ENCODE measurements around the gene FGF14.

FGF14 gene

GRCh38 chr13:102361113-102361512, 40.7 kb downstream of the FGF14 start:
- no peak for DNase-seq

- DNase-seq = no peak
Measured at GRCh38 chr13:102359264-102359663, 42.6 kb downstream of the FGF14 start.

- DNase-seq = no peak
Measured at GRCh38 chr13:102355251-102355650, 46.6 kb downstream of the FGF14 start.

- DNase-seq = no peak
Measured at GRCh38 chr13:102354011-102354410, 47.8 kb downstream of the FGF14 start.

GRCh38 chr13:102351521-102351920, 50.3 kb downstream of the FGF14 start:
- DNase-seq = no peak

GRCh38 chr13:102347490-102347889, 54.4 kb downstream of the FGF14 start:
- DNase-seq = no peak

GRCh38 chr13:102346769-102347168, 55.1 kb downstream of the FGF14 start:
- DNase-seq = no peak

- DNase-seq = no peak
Measured at GRCh38 chr13:102344410-102344809, 57.4 kb downstream of the FGF14 start.

- no peak for DNase-seq
Measured at GRCh38 chr13:102333320-102334198, 68.3 kb downstream of the FGF14 start.

GRCh38 chr13:102328909-102329308, 72.9 kb downstream of the FGF14 start:
- no peak for DNase-seq

- DNase-seq = no peak
Measured at GRCh38 chr13:102327119-102327617, 74.7 kb downstream of the FGF14 start.

GRCh38 chr13:102326381-102327118, 75.3 kb downstream of the FGF14 start:
- DNase-seq = no peak

- DNase-seq = no peak
Measured at GRCh38 chr13:102325321-102325720, 76.5 kb downstream of the FGF14 start.

- DNase-seq = no peak
Measured at GRCh38 chr13:102323505-102323904, 78.3 kb downstream of the FGF14 start.

GRCh38 chr13:102323012-102323411, 78.8 kb downstream of the FGF14 start:
- DNase-seq = no peak

- DNase-seq = no peak
Measured at GRCh38 chr13:102322211-102322610, 79.6 kb downstream of the FGF14 start.

- DNase-seq = no peak
Measured at GRCh38 chr13:102318233-102318632, 83.6 kb downstream of the FGF14 start.

GRCh38 chr13:102317593-102317992, 84.3 kb downstream of the FGF14 start:
- DNase-seq = no peak

- no peak for DNase-seq
Measured at GRCh38 chr13:102316732-102317131, 85.1 kb downstream of the FGF14 start.

GRCh38 chr13:102312841-102313240, 89.0 kb downstream of the FGF14 start:
- DNase-seq = no peak

GRCh38 chr13:102311901-102312300, 89.9 kb downstream of the FGF14 start:
- DNase-seq = no peak

GRCh38 chr13:102311419-102311796, 90.4 kb downstream of the FGF14 start:
- no peak for DNase-seq

- no peak for DNase-seq
Measured at GRCh38 chr13:102310691-102311418, 91.0 kb downstream of the FGF14 start.
